Activated CD8-positive, alpha-beta memory T cell treated with anti-CD3 and anti-CD28 coated beads for 48 hours (primary cell): ENCODE measurements around the gene DAB1.

Experiments
- DNase-seq, 3 experiments: peaks; one replicate each; pipeline ENCODE4 v3.0.0-alpha.2; 2020; ENCODE audit warnings: low read depth in 2 of 3, low spot score in 2 of 3

DAB1 gene

GRCh38 chr1:57423656-57424211 lies at the start of gene DAB1:
DAB1 (minus strand) TSS chr1:57424060; CDS start chr1:57291030, 133,030 bp downstream.
- no peak for DNase-seq

- no peak for DNase-seq
Observed at GRCh38 chr1:57473448-57473847, 49.6 kb upstream of the DAB1 start.

GRCh38 chr1:57471995-57472394 lies 48.1 kb upstream of the DAB1 start:
- no peak for DNase-seq

- DNase-seq: no peak
Observed at GRCh38 chr1:57470036-57470435, 46.2 kb upstream of the DAB1 start.

GRCh38 chr1:57468641-57469523 lies 45.0 kb upstream of the DAB1 start:
- no peak for DNase-seq

GRCh38 chr1:57467830-57468229 lies 44.0 kb upstream of the DAB1 start:
- no peak for DNase-seq

- no peak for DNase-seq
Observed at GRCh38 chr1:57464756-57465155, 40.9 kb upstream of the DAB1 start.

GRCh38 chr1:57463343-57463742 lies 39.5 kb upstream of the DAB1 start:
- no peak for DNase-seq

GRCh38 chr1:57461405-57461804 lies 37.5 kb upstream of the DAB1 start:
- no peak for DNase-seq

- no peak for DNase-seq
Observed at GRCh38 chr1:57451516-57451915, 27.7 kb upstream of the DAB1 start.

GRCh38 chr1:57450981-57451380 lies 27.1 kb upstream of the DAB1 start:
- DNase-seq: no peak

- no peak for DNase-seq
Observed at GRCh38 chr1:57447551-57447950, 23.7 kb upstream of the DAB1 start.

- no peak for DNase-seq
Observed at GRCh38 chr1:57443004-57443403, 19.1 kb upstream of the DAB1 start.

- no peak for DNase-seq
Observed at GRCh38 chr1:57440096-57440495, 16.2 kb upstream of the DAB1 start.

GRCh38 chr1:57431400-57431799 lies 7.5 kb upstream of the DAB1 start:
- DNase-seq: no peak

- no peak for DNase-seq
Observed at GRCh38 chr1:57424231-57425027, 569 bp upstream of the DAB1 start.

GRCh38 chr1:57423135-57423655 lies 665 bp downstream of the DAB1 start:
- DNase-seq: no peak

GRCh38 chr1:57422271-57423134 lies 1.4 kb downstream of the DAB1 start:
- no peak for DNase-seq

GRCh38 chr1:57421806-57422205 lies 2.1 kb downstream of the DAB1 start:
- no peak for DNase-seq

GRCh38 chr1:57420981-57421785 lies 2.7 kb downstream of the DAB1 start:
- no peak for DNase-seq
